VCaP (cell line): ENCODE data around the gene TNIP2.
"Not testable (repeated sequence)": the region's sequence is repeated elsewhere in the genome, so short reads cannot be mapped to it uniquely, and the experiment has no call there.

Experiments
- H3K27ac ChIP-seq: fragments of 450-650 bp; 2 replicates; pipeline ENCODE4 v1.5.1; 2017
- TF ChIP-seq, protein P1 (sequence below): fragments of 450-650 bp; conservative IDR thresholded peaks from 2 replicates; pipeline ENCODE4 v1.5.1; 2017; ENCODE audit warnings: mild to moderate bottlenecking, moderate library complexity

The TNIP2 gene

DNA sequence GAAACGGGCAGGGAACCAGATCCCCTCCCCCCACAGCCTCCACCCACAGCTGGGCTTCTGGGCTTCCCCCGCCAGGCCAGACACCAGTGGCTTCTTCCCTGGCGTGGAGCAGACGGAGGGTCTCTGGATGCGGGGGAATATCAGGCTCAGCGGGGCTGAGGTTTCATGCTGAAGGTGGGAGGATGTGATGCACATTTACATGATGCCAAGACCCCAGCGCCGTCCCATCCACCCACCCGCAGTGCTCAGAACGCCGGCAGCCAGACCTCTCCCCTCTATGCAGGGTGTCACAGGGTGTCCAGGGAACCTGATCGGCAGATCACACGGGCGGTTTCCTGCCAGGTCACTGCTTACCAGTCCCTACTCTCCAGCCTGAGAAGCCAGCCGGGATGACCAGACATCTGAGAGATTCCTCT lies 12.8 kb upstream of the TNIP2 start:
- TF ChIP-seq, protein P1, sequence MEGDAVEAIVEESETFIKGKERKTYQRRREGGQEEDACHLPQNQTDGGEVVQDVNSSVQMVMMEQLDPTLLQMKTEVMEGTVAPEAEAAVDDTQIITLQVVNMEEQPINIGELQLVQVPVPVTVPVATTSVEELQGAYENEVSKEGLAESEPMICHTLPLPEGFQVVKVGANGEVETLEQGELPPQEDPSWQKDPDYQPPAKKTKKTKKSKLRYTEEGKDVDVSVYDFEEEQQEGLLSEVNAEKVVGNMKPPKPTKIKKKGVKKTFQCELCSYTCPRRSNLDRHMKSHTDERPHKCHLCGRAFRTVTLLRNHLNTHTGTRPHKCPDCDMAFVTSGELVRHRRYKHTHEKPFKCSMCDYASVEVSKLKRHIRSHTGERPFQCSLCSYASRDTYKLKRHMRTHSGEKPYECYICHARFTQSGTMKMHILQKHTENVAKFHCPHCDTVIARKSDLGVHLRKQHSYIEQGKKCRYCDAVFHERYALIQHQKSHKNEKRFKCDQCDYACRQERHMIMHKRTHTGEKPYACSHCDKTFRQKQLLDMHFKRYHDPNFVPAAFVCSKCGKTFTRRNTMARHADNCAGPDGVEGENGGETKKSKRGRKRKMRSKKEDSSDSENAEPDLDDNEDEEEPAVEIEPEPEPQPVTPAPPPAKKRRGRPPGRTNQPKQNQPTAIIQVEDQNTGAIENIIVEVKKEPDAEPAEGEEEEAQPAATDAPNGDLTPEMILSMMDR: no peak
- H3K27ac ChIP-seq: no peak overlapping the region

DNA sequence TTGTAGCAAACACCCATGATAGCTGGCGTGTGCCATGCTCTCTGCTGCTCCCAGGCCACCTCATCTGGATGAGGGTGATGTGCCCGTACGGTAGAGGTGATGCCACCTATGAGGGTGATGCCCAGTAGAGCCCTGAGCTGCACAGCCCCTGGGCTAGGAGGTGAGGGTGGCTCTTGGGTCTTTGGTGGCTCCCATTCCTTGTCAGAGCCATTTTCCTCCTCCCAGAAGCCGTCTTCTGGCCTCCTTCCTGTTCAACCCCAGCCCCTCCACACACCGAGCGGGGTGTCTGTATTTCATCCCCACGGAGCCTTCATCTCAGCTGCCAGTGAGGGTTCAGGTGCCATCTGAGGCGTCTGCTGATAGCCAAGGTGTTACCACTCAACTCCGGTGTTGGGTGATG lies 12.0 kb upstream of the TNIP2 start:
- H3K27ac ChIP-seq: no peak overlapping the region
- TF ChIP-seq, protein P1: no peak

GRCh38 chr4:2767705-2768074 lies 11.6 kb upstream of the TNIP2 start:
- no peak overlapping the region for H3K27ac ChIP-seq
- TF ChIP-seq, protein P1: no peak

DNA sequence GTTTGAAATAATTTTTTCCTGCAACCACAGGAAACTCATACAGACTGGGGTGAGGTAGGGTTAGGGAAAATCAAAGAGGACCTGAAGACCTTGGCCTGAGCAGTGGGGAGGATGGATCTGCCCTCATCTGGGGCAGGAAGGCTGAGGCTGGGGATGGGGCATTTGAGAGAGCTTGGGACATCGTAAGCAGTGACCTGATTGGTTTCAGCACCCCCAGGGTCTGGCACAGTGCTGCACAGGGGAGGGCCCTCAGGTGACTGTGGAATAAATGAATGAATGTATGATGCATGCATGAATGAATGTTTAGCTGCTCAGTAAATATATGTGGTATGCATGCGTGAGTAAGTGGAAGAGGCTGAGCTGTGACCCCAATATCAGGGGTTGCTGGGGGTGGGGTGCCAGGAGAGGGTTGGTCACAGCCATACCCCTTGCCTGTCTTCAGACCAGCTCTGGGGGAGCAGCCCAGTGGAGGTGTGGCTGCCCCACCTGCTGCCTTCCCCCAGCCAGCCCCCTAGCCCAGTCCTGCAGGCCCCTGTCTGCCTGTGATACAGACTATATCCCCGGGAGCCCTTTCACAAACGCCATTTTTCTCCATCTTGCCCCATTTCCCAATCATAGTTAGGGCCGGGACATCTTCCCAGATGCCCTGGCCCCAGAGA lies 11.0 kb upstream of the TNIP2 start:
- H3K27ac ChIP-seq: no peak overlapping the region
- TF ChIP-seq, protein P1: no peak

DNA sequence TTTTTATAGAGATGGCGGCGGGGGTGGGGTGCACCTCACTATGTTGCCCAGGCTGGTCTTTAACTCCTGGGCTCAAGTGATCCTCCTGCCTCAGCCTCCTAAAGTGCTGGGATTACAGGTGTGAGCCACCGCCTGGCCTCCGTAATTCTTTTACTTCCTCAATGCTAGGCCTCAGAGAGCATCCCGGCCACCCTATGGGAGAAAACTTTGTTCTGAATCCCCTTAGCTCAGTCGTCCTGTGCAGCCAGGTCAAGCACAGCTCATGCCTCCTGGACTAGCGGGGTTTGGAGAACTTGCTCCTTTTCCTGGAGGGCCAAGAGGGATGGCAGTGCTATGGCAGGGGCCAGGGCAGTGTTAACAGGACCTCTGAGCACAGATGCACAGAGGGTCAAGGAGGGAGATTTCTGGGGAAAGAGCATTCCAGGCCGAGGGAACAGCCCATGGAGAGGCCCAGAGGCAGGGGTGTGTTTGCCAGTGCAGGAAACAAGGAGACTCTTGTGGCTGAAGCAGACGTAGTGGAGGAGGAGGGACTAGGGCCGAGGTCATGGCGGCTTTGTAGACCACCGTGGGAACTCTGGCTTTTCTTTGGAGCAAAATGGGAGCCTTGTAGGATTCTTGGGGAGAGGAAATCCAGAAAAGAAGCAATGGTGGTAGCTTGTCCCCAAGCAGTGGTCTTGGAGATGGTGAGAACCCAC lies 9.8 kb upstream of the TNIP2 start:
- H3K27ac ChIP-seq: no peak overlapping the region
- TF ChIP-seq, protein P1: no peak

GRCh38 chr4:2763511-2763967 lies 7.4 kb upstream of the TNIP2 start:
- TF ChIP-seq, protein P1: no peak
- H3K27ac ChIP-seq: no peak overlapping the region

DNA sequence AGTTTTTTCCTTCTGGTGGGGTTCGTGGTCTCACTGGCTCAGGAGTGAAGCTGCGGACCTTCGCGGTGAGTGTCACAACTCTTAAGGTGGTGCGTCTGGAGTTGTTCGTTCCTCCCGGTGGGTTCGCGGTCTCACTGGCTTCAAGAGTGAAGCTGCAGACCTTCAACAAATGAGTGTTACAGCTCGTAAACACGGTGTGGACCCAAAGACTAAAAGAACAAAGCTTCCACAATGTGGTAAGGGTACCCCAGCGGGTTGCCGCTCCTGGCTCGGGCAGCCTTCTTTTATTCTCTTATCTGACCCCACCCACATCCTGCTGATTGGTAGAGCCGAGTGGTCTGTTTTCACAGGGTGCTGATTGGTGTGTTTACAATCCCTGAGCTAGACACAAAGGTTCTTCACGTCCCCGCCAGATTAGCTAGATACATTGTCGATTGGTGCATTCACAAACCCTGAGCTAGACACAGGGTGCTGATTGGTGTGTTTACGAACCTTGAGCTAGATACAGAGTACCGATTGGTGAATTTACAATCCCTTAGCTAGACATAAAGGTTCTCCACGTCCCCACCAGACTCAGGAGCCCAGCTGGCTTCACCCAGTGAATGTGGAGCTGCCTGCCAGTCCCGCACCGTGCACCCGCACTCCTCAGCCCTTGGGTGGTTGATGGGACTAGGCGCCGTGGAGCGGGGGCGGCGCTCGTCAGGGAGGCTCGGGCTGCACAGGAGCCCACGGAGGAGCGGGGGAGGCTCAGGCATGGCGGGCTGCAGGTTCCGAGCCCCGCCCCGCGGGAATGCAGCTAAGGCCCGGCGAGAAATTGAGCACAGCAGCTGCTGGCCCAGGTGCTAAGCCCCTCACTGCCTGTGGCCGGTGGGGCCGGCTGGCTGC lies 6.6 kb upstream of the TNIP2 start:
- H3K27ac ChIP-seq: not testable (repeated sequence)
